DND-41 (cell line): Measurements from ENCODE around the gene KCNAB2.

Experiments used
- ATAC-seq: fragments of 200-7000 bp; cut with Tn5 transposase; 3 replicates; pipeline ENCODE4 v1.9.1; 2021; ENCODE audit warnings: low read depth; ENCODE audit not compliant: insufficient read depth
- DNase-seq: peaks from one replicate; pipeline ENCODE4 v3.0.0-alpha.2; 2020
- H2AFZ ChIP-seq: 2 replicates; pipeline ENCODE4 v1.6.0; 2012; ENCODE audit warnings: low read depth, low read length
- H3K27ac ChIP-seq: 2 replicates; pipeline ENCODE4 v1.5.1; 2012; ENCODE audit warnings: low read length, inconsistent platforms
- H3K27me3 ChIP-seq: fragments of 200-600 bp; sonication (generic); 2 replicates; pipeline ENCODE4 v1.6.0; 2012; ENCODE audit warnings: low read length, mild to moderate bottlenecking, inconsistent platforms; ENCODE audit not compliant: insufficient read depth, poor library complexity
- H3K36me3 ChIP-seq: 2 replicates; pipeline ENCODE4 v1.5.1; 2012; ENCODE audit warnings: low read length, inconsistent platforms; ENCODE audit not compliant: insufficient read depth
- H3K4me1 ChIP-seq: 2 replicates; pipeline ENCODE4 v1.5.1; 2012; ENCODE audit warnings: mild to moderate bottlenecking, low read length; ENCODE audit not compliant: insufficient read depth
- H3K4me2 ChIP-seq: 2 replicates; pipeline ENCODE4 v1.6.0; 2012; ENCODE audit warnings: mild to moderate bottlenecking, moderate library complexity, low read length, inconsistent platforms; ENCODE audit not compliant: insufficient read depth
- H3K4me3 ChIP-seq, 2 experiments: fragments of 200-600 bp in 1 of 2; shearing (Covaris generic) in 1 of 2; 2 replicates each; pipeline ENCODE4 v1.5.1; 2012 to 2016; ENCODE audit warnings: inconsistent platforms in 2 of 2, low read length in 2 of 2, mild to moderate bottlenecking in 2 of 2, low read depth in 1 of 2, moderate library complexity in 1 of 2
- H3K79me2 ChIP-seq: 2 replicates; pipeline ENCODE4 v1.6.0; 2012; ENCODE audit warnings: low read length, inconsistent platforms; ENCODE audit not compliant: insufficient read depth
- H3K9ac ChIP-seq: 2 replicates; pipeline ENCODE4 v1.6.0; 2012; ENCODE audit warnings: low read depth, mild to moderate bottlenecking, inconsistent platforms, low read length, moderate library complexity
- H3K9me3 ChIP-seq: 2 replicates; pipeline ENCODE4 v1.5.1; 2012; ENCODE audit warnings: low read length, moderate library complexity, mild to moderate bottlenecking, inconsistent platforms; ENCODE audit not compliant: insufficient read depth, severe bottlenecking
- H4K20me1 ChIP-seq: 2 replicates; pipeline ENCODE4 v1.6.0; 2012; ENCODE audit warnings: low read length; ENCODE audit not compliant: insufficient read depth
- EZH2 ChIP-seq: IDR thresholded peaks from 3 replicates; pipeline ENCODE4 v1.6.1; 2012; ENCODE audit warnings: borderline replicate concordance, low read depth, mild to moderate bottlenecking, moderate library complexity, low read length, inconsistent platforms; ENCODE audit not compliant: severe bottlenecking
- TF ChIP-seq, protein P1 (sequence below): IDR thresholded peaks from 2 replicates; pipeline ENCODE4 v1.5.1; 2012; ENCODE audit warnings: borderline replicate concordance, low read length, moderate library complexity, mild to moderate bottlenecking; ENCODE audit not compliant: poor library complexity, severe bottlenecking; ENCODE audit errors: extremely low read depth

Gene KCNAB2

DNA sequence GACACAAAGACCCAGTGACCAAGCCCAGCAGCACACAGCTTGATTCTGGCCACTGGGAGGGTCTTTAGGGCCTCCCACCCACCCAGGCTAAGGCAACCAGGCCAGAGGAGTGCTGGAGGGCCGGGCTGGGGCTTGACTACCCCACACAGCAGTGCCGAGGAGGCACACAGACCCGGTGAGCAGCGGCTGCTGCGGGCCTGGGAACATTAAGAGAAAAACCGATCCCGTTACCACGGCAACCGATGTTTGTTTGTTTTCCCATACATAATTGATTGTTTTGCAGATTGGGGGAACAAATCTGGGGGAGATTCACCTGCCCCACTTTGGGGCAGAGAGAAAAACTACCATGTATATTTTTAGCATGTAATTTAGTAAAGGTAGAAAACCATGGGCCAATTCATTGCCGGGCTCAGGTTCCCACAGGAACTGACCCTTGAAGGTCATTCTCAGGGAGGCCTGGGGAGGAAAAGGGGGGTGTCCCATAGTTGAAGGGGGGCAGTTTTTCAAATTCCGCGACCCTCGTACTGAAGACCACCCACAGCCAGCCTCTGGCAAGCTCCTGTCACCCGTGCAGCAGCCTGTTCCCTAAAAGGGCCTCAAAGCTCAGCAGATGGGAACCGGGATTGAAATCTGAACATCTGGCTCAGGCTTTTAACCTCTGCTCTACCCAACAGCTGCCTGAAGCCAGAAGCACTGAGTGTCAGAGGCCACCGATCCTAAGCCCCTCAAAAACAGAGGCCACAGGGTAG, 99.1 kb downstream of the KCNAB2 start:
- Histone ChIP-seq H3K9me3 (no peaks in the 10 kb centered on the region), H2AFZ (no peak overlapping the region), H3K27me3 (no peaks in the 10 kb centered on the region), H3K79me2 (no peaks in the 10 kb centered on the region), H3K36me3 (no peaks in the 10 kb centered on the region), H3K4me2 (no peak overlapping the region), H3K4me3 (no peak overlapping the region), H4K20me1 (no peaks in the 10 kb centered on the region), H3K4me1 (no peaks in the 10 kb centered on the region), H3K27ac (no peak overlapping the region), H3K9ac (no peak overlapping the region)
- TF ChIP-seq, protein P1, sequence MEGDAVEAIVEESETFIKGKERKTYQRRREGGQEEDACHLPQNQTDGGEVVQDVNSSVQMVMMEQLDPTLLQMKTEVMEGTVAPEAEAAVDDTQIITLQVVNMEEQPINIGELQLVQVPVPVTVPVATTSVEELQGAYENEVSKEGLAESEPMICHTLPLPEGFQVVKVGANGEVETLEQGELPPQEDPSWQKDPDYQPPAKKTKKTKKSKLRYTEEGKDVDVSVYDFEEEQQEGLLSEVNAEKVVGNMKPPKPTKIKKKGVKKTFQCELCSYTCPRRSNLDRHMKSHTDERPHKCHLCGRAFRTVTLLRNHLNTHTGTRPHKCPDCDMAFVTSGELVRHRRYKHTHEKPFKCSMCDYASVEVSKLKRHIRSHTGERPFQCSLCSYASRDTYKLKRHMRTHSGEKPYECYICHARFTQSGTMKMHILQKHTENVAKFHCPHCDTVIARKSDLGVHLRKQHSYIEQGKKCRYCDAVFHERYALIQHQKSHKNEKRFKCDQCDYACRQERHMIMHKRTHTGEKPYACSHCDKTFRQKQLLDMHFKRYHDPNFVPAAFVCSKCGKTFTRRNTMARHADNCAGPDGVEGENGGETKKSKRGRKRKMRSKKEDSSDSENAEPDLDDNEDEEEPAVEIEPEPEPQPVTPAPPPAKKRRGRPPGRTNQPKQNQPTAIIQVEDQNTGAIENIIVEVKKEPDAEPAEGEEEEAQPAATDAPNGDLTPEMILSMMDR = no peak
- TF ChIP-seq EZH2 = no peak
- ATAC-seq (no peak), DNase-seq (no peak)

DNA sequence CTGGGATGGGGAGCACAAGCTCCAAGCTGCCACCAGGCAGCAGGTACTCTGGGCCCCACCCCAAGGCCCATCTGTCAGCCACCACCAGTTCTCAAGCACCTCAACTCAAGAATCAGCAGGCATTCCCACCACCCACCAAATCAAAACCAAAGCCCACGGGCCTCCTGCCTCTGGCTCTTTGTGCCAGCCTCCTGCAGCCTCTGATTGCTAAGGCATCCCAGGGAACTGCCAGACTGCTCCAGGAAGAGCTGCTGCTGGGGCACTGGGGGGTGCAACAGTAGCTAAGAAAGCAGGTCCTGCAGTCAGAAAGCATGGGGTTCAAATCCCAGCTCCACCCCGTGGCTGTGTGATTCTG, 99.7 kb downstream of the KCNAB2 start:
- H2AFZ ChIP-seq = no peak overlapping the region
- H3K4me2 ChIP-seq = no peak overlapping the region
- no peak overlapping the region for H3K4me3 ChIP-seq
- H3K9me3 ChIP-seq = no peaks in the 10 kb centered on the region
- no peaks in the 10 kb centered on the region for H4K20me1 ChIP-seq
- H3K79me2 ChIP-seq = no peaks in the 10 kb centered on the region
- H3K9ac ChIP-seq = no peak overlapping the region
- H3K27me3 ChIP-seq = no peaks in the 10 kb centered on the region
- no peak for TF ChIP-seq EZH2
- TF ChIP-seq, protein P1 = no peak
- H3K36me3 ChIP-seq = no peaks in the 10 kb centered on the region
- H3K4me1 ChIP-seq = no peaks in the 10 kb centered on the region
- no peak for DNase-seq
- H3K27ac ChIP-seq = no peak overlapping the region
- no peak for ATAC-seq

DNA sequence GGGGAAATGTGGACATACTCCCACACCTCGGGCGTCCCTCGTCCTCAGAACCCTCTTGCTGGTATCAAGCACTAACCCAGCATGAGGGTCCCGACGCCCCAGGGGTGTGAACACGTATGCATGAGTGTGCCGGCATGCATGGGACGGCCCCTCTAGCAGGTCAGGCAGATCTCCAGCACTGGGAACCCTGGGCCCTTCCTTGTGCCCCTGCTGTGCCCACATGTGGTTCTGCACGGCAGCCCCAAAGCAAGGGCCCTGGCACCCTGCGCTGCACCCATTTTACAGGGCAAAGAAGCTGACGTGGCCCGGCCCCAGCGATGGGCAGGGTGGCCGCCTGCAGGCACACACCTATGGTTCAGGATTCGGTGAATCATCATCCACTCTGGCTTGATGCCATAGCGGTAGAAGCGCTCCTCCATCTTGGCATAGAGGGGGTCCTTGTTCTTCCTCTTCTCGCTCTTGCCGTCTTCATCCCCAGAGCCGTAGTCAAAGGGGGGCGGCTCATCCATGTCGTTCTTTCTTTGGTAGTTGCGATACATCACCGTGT, 100.2 kb downstream of the KCNAB2 start:
- Histone ChIP-seq H3K4me3 (no peak overlapping the region), H3K27me3 (no peaks in the 10 kb centered on the region), H3K4me1 (no peaks in the 10 kb centered on the region), H3K9me3 (no peaks in the 10 kb centered on the region), H3K4me2 (no peak overlapping the region), H4K20me1 (no peaks in the 10 kb centered on the region; the same call in 1 of the 2 replicates), H3K9ac (no peak overlapping the region), H3K79me2 (no peaks in the 10 kb centered on the region), H3K36me3 (no peaks in the 10 kb centered on the region), H2AFZ (no peak overlapping the region), H3K27ac (no peak overlapping the region)
- ATAC-seq = no peak
- TF ChIP-seq EZH2 = no peak
- TF ChIP-seq, protein P1 = no peak
- no peak for DNase-seq
